ENCODE measurements around the gene SMAD6. TPM values are rescaled to one million over a fixed set of nuclear protein-coding genes. Genes with fewer than 3 reads are reported as not detected.
A peak's percentile ranks its signal among the peaks of the same experiment; 100 is the strongest.

Gene SMAD6
- total RNA-seq, 1 donor = 31.8 TPM

GRCh38 chr15:66702787-66703539, 927 bp downstream of the SMAD6 start:
- H3K36me3 ChIP-seq (ENCODE audit: insufficient read depth, low read length) = no peaks in the 10 kb centered on the region

GRCh38 chr15:66703540-66703941, 1.5 kb downstream of the SMAD6 start:
- Histone ChIP-seq H3K9me3 (ENCODE audit: low read depth, low read length) (no peaks in the 10 kb centered on the region), H3K4me2 (ENCODE audit: insufficient read depth, low read length) (peak overlapping the region; percentile 97), H3K27me3 (ENCODE audit: insufficient read depth, low read length) (no peaks in the 10 kb centered on the region), H2AFZ (ENCODE audit: low read length) (no peak overlapping the region), H3K36me3 (ENCODE audit: insufficient read depth, low read length) (peaks cover 4% of the 10 kb centered on the region), H3K4me3 (ENCODE audit: insufficient read depth, low read length) (peak overlapping the region; percentile 91), H3K79me2 (ENCODE audit: insufficient read depth, low read length) (peaks cover 62% of the 10 kb centered on the region), H3K4me1 (ENCODE audit: insufficient read depth, low read length) (peaks cover 55% of the 10 kb centered on the region), H3K27ac (ENCODE audit: low read depth, low read length) (no peak overlapping the region), H4K20me1 (ENCODE audit: insufficient read depth, low read length) (peaks cover 45% of the 10 kb centered on the region)
- no peak for TF ChIP-seq CTCF (IDR thresholded peaks at IDR 0.05; ENCODE audit: extremely low read depth, low read depth, low read length)
- peak; percentile 89 for DNase-seq (ENCODE audit: insufficient read length, low spot score, missing footprints)

More at GRCh38 chr15:66702787-66703539, 927 bp downstream of the SMAD6 start:
- Histone ChIP-seq H3K4me2 (ENCODE audit: insufficient read depth, low read length) (peak overlapping the region; percentile 97), H3K4me3 (ENCODE audit: insufficient read depth, low read length) (peak overlapping the region; percentile 91), H3K9me3 (ENCODE audit: low read depth, low read length) (no peaks in the 10 kb centered on the region), H2AFZ (ENCODE audit: low read length) (no peak overlapping the region), H3K27me3 (ENCODE audit: insufficient read depth, low read length) (no peaks in the 10 kb centered on the region), H3K27ac (ENCODE audit: low read depth, low read length) (peak overlapping the region; percentile 76), H4K20me1 (ENCODE audit: insufficient read depth, low read length) (peaks cover 45% of the 10 kb centered on the region), H3K79me2 (ENCODE audit: insufficient read depth, low read length) (peaks cover 56% of the 10 kb centered on the region), H3K4me1 (ENCODE audit: insufficient read depth, low read length) (peaks cover 53% of the 10 kb centered on the region)
- no peak for TF ChIP-seq CTCF (IDR thresholded peaks at IDR 0.05; ENCODE audit: extremely low read depth, low read depth, low read length)
- DNase-seq (ENCODE audit: insufficient read length, low spot score, missing footprints) = peak; percentile 60

GRCh38 chr15:66704019-66704802, 2.2 kb downstream of the SMAD6 start:
- Histone ChIP-seq H4K20me1 (ENCODE audit: insufficient read depth, low read length) (peaks cover 45% of the 10 kb centered on the region), H3K79me2 (ENCODE audit: insufficient read depth, low read length) (peaks cover 69% of the 10 kb centered on the region), H3K27ac (ENCODE audit: low read depth, low read length) (peak overlapping the region; percentile 64)

More at GRCh38 chr15:66704019-66704802, 2.2 kb downstream of the SMAD6 start:
- Histone ChIP-seq H3K27me3 (ENCODE audit: insufficient read depth, low read length) (no peaks in the 10 kb centered on the region), H3K4me2 (ENCODE audit: insufficient read depth, low read length) (peak overlapping the region; percentile 97), H2AFZ (ENCODE audit: low read length) (no peak overlapping the region), H3K4me1 (ENCODE audit: insufficient read depth, low read length) (peaks cover 54% of the 10 kb centered on the region), H3K36me3 (ENCODE audit: insufficient read depth, low read length) (peaks cover 10% of the 10 kb centered on the region), H3K9me3 (ENCODE audit: low read depth, low read length) (no peaks in the 10 kb centered on the region), H3K4me3 (ENCODE audit: insufficient read depth, low read length) (peak overlapping the region; percentile 91)
- no peak for TF ChIP-seq CTCF (IDR thresholded peaks at IDR 0.05; ENCODE audit: extremely low read depth, low read depth, low read length)
- peak; percentile 88 for DNase-seq (ENCODE audit: insufficient read length, low spot score, missing footprints)

All from osteoblast (primary cell).